GM12874 (cell line): Measurements from ENCODE around the gene FLG2.

Experiments used
- CTCF ChIP-seq: IDR thresholded peaks from 2 replicates; pipeline ENCODE4 v1.5.1; 2011; ENCODE audit warnings: low read depth, mild to moderate bottlenecking, control low read depth, low read length, moderate library complexity; ENCODE audit not compliant: insufficient read depth

Gene FLG2

GRCh38 chr1:152386940-152387339, 27.1 kb upstream of the FLG2 start:
- TF ChIP-seq CTCF = no peak

DNA sequence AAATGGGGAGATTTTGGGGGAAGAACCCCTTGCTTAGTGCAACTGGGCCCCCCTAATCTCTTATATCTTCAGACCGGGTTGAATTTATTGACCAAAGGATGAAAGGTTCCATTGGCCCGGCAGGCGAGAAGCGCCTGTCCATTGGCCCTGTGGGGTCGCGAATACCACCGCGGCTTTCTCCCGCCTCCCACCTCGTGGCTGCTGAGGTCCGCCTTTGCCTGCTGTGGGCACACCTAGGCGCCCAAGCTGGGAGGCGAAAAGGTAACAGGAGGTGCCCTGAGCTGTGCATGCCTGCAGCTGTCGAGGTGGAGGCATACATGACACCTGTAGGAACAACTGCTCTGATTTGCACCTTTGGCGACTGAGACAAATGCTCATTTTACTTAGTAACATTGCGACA, 21.1 kb upstream of the FLG2 start:
- TF ChIP-seq CTCF = no peak

- no peak for TF ChIP-seq CTCF
Measured at GRCh38 chr1:152374451-152374850, 14.6 kb upstream of the FLG2 start.

GRCh38 chr1:152372672-152373071, 12.9 kb upstream of the FLG2 start:
- no peak for TF ChIP-seq CTCF

DNA sequence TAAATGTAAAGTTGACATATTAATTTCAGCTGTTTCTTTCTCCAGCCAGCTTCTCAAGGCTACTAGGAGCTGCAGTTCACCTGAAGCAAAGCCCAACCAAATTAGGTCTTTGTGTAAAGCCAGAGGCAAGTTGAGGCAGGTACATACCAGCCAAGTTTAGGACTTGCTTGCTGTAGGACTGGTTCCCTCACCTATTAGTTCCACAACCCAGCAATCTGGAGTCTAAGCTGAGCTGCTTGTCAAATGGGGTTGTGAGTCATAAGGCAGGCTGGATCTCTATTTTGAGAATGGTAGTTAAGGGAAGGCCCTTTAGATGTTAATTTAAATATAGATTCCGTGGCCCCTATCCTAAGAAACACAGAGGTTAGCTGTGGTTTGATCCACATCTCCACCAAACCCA, 7.6 kb upstream of the FLG2 start:
- no peak for TF ChIP-seq CTCF

GRCh38 chr1:152356736-152357135, 3.1 kb downstream of the FLG2 start:
- TF ChIP-seq CTCF = no peak

DNA sequence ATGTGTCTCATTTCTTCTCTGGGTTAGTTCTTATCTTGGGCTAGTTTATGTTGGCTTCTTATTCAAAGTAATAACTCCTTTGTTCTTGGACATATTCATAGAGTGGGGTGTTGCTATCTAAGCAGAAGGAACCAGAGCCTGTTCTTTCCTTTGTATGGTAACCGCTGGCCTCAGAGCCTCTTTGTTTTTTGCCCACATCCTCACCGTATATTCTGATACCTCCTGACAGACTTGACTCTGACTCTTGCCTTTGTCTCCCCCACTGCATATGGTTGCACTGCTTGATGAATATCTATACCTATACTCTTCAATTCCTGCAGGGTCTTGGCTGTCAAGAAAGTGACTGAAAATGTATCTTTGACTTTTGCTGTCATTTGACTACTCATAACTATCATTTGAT, 10.2 kb downstream of the FLG2 start:
- no peak for TF ChIP-seq CTCF

DNA sequence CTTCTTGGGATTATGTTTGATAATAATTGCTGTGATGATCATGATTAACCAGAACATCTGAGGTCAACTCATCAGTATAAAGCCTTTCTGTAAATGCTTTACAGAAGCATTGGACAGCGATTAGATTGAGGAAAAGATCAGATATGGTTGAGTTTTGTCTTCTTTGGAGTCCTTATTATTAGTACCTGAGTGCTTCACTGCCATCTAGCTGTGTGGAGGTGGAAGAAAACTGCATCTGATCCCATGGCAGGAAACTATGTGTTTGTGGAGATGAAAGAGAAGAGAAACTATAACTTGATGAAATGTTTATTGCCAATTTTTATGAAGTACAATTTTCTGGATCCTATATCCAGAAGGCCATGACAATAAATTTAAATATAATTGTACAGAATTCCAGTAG, 11.4 kb downstream of the FLG2 start:
- TF ChIP-seq CTCF = no peak
